PFSK-1 (cell line): ENCODE results near the gene MKNK1.

Source experiments
- FOXP2 ChIP-seq: optimal IDR thresholded peaks from 2 replicates; pipeline ENCODE3; 2011; ENCODE audit warnings: borderline replicate concordance, control low read depth, inconsistent platforms; ENCODE audit not compliant: insufficient read depth; ENCODE audit errors: extremely low read length, extremely low read depth
- POLR2AphosphoS5 ChIP-seq: IDR thresholded peaks from 2 replicates; pipeline ENCODE4 v1.6.1; 2012; ENCODE audit warnings: low read depth, mild to moderate bottlenecking, control low read depth, low read length, moderate library complexity
- REST ChIP-seq, 2 experiments: IDR thresholded peaks; 2 replicates each; pipeline versions ENCODE4 v1.6.1 to v1.8.0; 2011 to 2012; ENCODE audit warnings: low read depth in 2 of 2, low read length in 2 of 2, control low read depth in 1 of 2, inconsistent platforms in 1 of 2, mild to moderate bottlenecking in 1 of 2, moderate library complexity in 1 of 2; ENCODE audit not compliant: insufficient read depth in 1 of 2
- SIN3A ChIP-seq: IDR thresholded peaks from 2 replicates; pipeline ENCODE4 v1.6.1; 2012; ENCODE audit warnings: mild to moderate bottlenecking, low read length, moderate library complexity, borderline replicate concordance; ENCODE audit not compliant: insufficient read depth
- TAF1 ChIP-seq: IDR thresholded peaks from 2 replicates; pipeline ENCODE4 v1.6.1; 2012; ENCODE audit warnings: low read length, control low read depth, borderline replicate concordance; ENCODE audit not compliant: insufficient read depth

The MKNK1 gene

GRCh38 chr1:46556822-46557221, 47.2 kb downstream of the MKNK1 start:
- TF ChIP-seq SIN3A (no peak), TAF1 (no peak), FOXP2 (no peak), REST (IDR thresholded peaks at IDR 0.05; ENCODE audit: insufficient read depth in 1 of 2, low read depth in 2 of 2, low read length in 2 of 2) (no peak), POLR2AphosphoS5 (no peak)

GRCh38 chr1:46555826-46556619, 48.0 kb downstream of the MKNK1 start:
- TF ChIP-seq TAF1, result no peak

GRCh38 chr1:46554597-46555381, 49.3 kb downstream of the MKNK1 start:
- TF ChIP-seq FOXP2 (no peak), REST (IDR thresholded peaks at IDR 0.05; ENCODE audit: insufficient read depth in 1 of 2, low read depth in 2 of 2, low read length in 2 of 2) (peak; percentile 19 to 77; a peak in 2 of 4 replicates)

GRCh38 chr1:46554236-46554596, 49.9 kb downstream of the MKNK1 start:
- TF ChIP-seq POLR2AphosphoS5, result no peak
- TF ChIP-seq TAF1, result no peak
- TF ChIP-seq SIN3A, result no peak
- no peak for TF ChIP-seq FOXP2
- no peak for TF ChIP-seq REST (IDR thresholded peaks at IDR 0.05; ENCODE audit: insufficient read depth in 1 of 2, low read depth in 2 of 2, low read length in 2 of 2)

- TF ChIP-seq FOXP2 (no peak), TAF1 (no peak), REST (IDR thresholded peaks at IDR 0.05; ENCODE audit: insufficient read depth in 1 of 2, low read depth in 2 of 2, low read length in 2 of 2) (no peak), POLR2AphosphoS5 (no peak), SIN3A (no peak)
Measured at GRCh38 chr1:46553506-46553905, 50.6 kb downstream of the MKNK1 start.
